ENCODE measurements around the gene ZCCHC14.

DNA sequence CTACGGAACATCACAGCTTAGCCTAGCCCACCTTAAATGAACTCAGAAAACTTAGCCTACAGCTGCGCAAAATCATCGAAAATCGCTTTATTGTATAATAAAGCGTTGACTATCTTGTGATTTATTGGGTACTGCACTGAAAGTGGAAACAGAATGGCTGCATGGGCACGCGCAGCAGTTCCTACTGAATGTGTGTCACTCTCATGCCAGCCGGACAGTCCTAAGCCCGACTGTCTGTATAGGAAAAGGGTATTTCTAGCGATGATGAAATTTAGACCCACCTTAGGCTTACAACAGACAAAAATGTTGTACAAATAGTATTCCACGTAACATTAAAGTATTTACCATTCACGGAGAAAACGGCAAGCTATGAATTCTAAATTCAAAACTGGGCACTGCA, 118.5 kb downstream of the ZCCHC14 start:
- TF ChIP-seq EP300 (IDR thresholded peaks at IDR 0.05) (no peak), RAD21 (conservative IDR thresholded peaks at IDR 0.05 in 1 of 2, IDR thresholded peaks at IDR 0.05 in 1 of 2) (no peak)

Measured in A549 (cell line).